H1 (cell line): ENCODE results near the gene PDZRN4. TPM values are rescaled to one million over a fixed set of nuclear protein-coding genes. Genes with fewer than 3 reads are reported as not detected.

Experiments used
- CTCF ChIA-PET: fragments of 300-600 bp; sonication (Branson Sonifier 250); formaldehyde crosslinking; loops from one replicate; lab custom pipeline; 2021; ENCODE audit not compliant: partially characterized antibody; lab: Charles Lee
- POLR2A ChIA-PET: fragments of 300-600 bp; sonication (Branson Sonifier 250); formaldehyde crosslinking; loops from one replicate; lab custom pipeline; 2021; ENCODE audit warnings: inconsistent platforms; ENCODE audit not compliant: partially characterized antibody; lab: Charles Lee
- DNase-seq, 2 experiments: peaks; one replicate each; pipeline versions ENCODE4 v3.0.0 to v3.0.0-alpha.2; 2010 to 2022; ENCODE audit warnings: low spot score in 2 of 2, low read depth in 1 of 2, mixed read lengths in 1 of 2
- FAIRE-seq: peaks from 2 replicates; lab custom pipeline; 2011; peaks lifted over from hg19 to GRCh38; lab: Jason Lieb, UNC
- H2AFZ ChIP-seq: 2 replicates; pipeline ENCODE4 v1.8.1; 2012; ENCODE audit warnings: low read length, inconsistent platforms
- H2AK5ac ChIP-seq: 2 replicates; pipeline ENCODE4 v1.6.1; 2013; ENCODE audit warnings: low read depth, low read length
- H2BK120ac ChIP-seq: replicated peaks from 2 replicates; pipeline ENCODE3; 2013; ENCODE audit warnings: low read depth, low read length, inconsistent platforms
- H2BK12ac ChIP-seq: 2 replicates; pipeline ENCODE4 v1.6.1; 2013; ENCODE audit warnings: low read depth, low read length
- H2BK15ac ChIP-seq: 2 replicates; pipeline ENCODE4 v1.6.1; 2013; ENCODE audit warnings: low read length
- H2BK20ac ChIP-seq: 2 replicates; pipeline ENCODE4 v1.6.1; 2013; ENCODE audit warnings: low read length
- H2BK5ac ChIP-seq: 2 replicates; pipeline ENCODE4 v1.6.1; 2013; ENCODE audit warnings: low read depth, low read length
- H3K14ac ChIP-seq: 2 replicates; pipeline ENCODE4 v1.6.1; 2013; ENCODE audit warnings: inconsistent platforms; ENCODE audit not compliant: insufficient read length
- H3K18ac ChIP-seq: 2 replicates; pipeline ENCODE4 v1.6.1; 2013; ENCODE audit warnings: low read length; ENCODE audit errors: extremely low read depth
- H3K23ac ChIP-seq: 2 replicates; pipeline ENCODE4 v1.6.1; 2013; ENCODE audit warnings: inconsistent platforms; ENCODE audit not compliant: insufficient read length
- H3K23me2 ChIP-seq: 2 replicates; pipeline ENCODE4 v1.6.1; 2013; ENCODE audit warnings: low read depth, low read length
- H3K27ac ChIP-seq: 2 replicates; pipeline ENCODE4 v1.6.1; 2011; ENCODE audit warnings: low read depth, low read length, inconsistent platforms
- H3K27me3 ChIP-seq, 4 experiments: replicated peaks in 1 of 4; 1 replicate in 1 of 4; 2 replicates in 3 of 4; pipeline versions ENCODE4 v1.6.1 to v1.8.1; 2011 to 2013; ENCODE audit warnings: low read length in 3 of 4, mild to moderate bottlenecking in 3 of 4, inconsistent platforms in 2 of 4, mixed read lengths in 2 of 4, moderate library complexity in 1 of 4; ENCODE audit not compliant: control insufficient read depth in 3 of 4, insufficient read depth in 3 of 4; ENCODE audit errors: extremely low read depth in 1 of 4
- H3K36me3 ChIP-seq, 4 experiments: 2 replicates each; pipeline versions ENCODE4 v1.6.1 to v1.8.1; 2011 to 2013; ENCODE audit warnings: mild to moderate bottlenecking in 4 of 4, low read length in 3 of 4, moderate library complexity in 2 of 4, control low read depth in 1 of 4, inconsistent platforms in 1 of 4; ENCODE audit not compliant: insufficient read depth in 4 of 4, control insufficient read depth in 2 of 4
- H3K4ac ChIP-seq: replicated peaks from 2 replicates; pipeline ENCODE3; 2013; ENCODE audit warnings: low read length, low read depth, mixed read lengths, inconsistent platforms; ENCODE audit not compliant: insufficient read length
- H3K4me1 ChIP-seq, 4 experiments: replicated peaks in 1 of 4; 1 replicate in 1 of 4; 2 replicates in 3 of 4; pipeline versions ENCODE4 v1.6.1 to v1.8.1; 2011 to 2013; ENCODE audit warnings: low read length in 3 of 4, inconsistent platforms in 2 of 4, mixed read lengths in 1 of 4; ENCODE audit not compliant: insufficient read depth in 4 of 4, control insufficient read depth in 3 of 4
- H3K4me2 ChIP-seq, 2 experiments: 2 replicates each; pipeline versions ENCODE4 v1.6.1 to v1.8.1; 2011 to 2013; ENCODE audit warnings: low read depth in 2 of 2, low read length in 2 of 2, control low read depth in 1 of 2, inconsistent platforms in 1 of 2, mild to moderate bottlenecking in 1 of 2; ENCODE audit not compliant: insufficient read depth in 1 of 2
- H3K4me3 ChIP-seq, 4 experiments: fragments of 200-600, 300-600 bp in 1 of 4; sonication (generic), shearing (Covaris generic), sonication (Bioruptor Twin) in 1 of 4; 2 replicates each; pipeline versions ENCODE4 v1.5.1 to v1.8.1; 2011 to 2016; ENCODE audit warnings: low read length in 4 of 4, low read depth in 3 of 4, control low read depth in 2 of 4, inconsistent platforms in 2 of 4, mild to moderate bottlenecking in 2 of 4, mixed read lengths in 1 of 4, moderate library complexity in 1 of 4; ENCODE audit not compliant: insufficient read depth in 2 of 4; ENCODE audit errors: extremely low read depth in 1 of 4
- H3K56ac ChIP-seq: replicated peaks from 2 replicates; pipeline ENCODE3; 2013; ENCODE audit warnings: low read depth, mild to moderate bottlenecking, mixed read lengths, low read length, inconsistent platforms; ENCODE audit not compliant: insufficient read length
- H3K79me1 ChIP-seq: 2 replicates; pipeline ENCODE4 v1.6.1; 2013; ENCODE audit warnings: low read depth, low read length, control low read depth
- H3K79me2 ChIP-seq, 2 experiments: 2 replicates each; pipeline versions ENCODE4 v1.6.1 to v1.8.1; 2012 to 2013; ENCODE audit warnings: low read length in 2 of 2, mild to moderate bottlenecking in 2 of 2, inconsistent platforms in 1 of 2; ENCODE audit not compliant: insufficient read depth in 2 of 2, control insufficient read depth in 1 of 2
- H3K9ac ChIP-seq, 4 experiments: replicated peaks in 1 of 4; 1 replicate in 1 of 4; 2 replicates in 3 of 4; pipeline versions ENCODE4 v1.6.1 to v1.8.1; 2011 to 2013; ENCODE audit warnings: low read depth in 3 of 4, low read length in 3 of 4, control low read depth in 2 of 4, mild to moderate bottlenecking in 2 of 4, moderate library complexity in 2 of 4, inconsistent platforms in 1 of 4; ENCODE audit errors: extremely low read depth in 1 of 4
- H3K9me3 ChIP-seq, 2 experiments: 2 replicates each; pipeline versions ENCODE4 v1.6.1 to v1.8.1; 2012 to 2013; ENCODE audit warnings: mild to moderate bottlenecking in 2 of 2, moderate library complexity in 2 of 2, control low read depth in 1 of 2, inconsistent platforms in 1 of 2, low read depth in 1 of 2, low read length in 1 of 2, mixed read lengths in 1 of 2; ENCODE audit not compliant: insufficient read depth in 2 of 2
- H4K20me1 ChIP-seq, 2 experiments: replicated peaks in 1 of 2; 2 replicates each; pipeline versions ENCODE3 to v1.8.1; 2011 to 2013; ENCODE audit warnings: inconsistent platforms in 2 of 2, low read length in 2 of 2, mild to moderate bottlenecking in 1 of 2; ENCODE audit not compliant: insufficient read depth in 2 of 2, control insufficient read depth in 1 of 2
- H4K5ac ChIP-seq: 2 replicates; pipeline ENCODE4 v1.6.1; 2013; ENCODE audit warnings: low read length, low read depth, mixed read lengths, inconsistent platforms; ENCODE audit not compliant: insufficient read length
- H4K8ac ChIP-seq: 2 replicates; pipeline ENCODE4 v1.8.0; 2013; ENCODE audit warnings: mild to moderate bottlenecking, moderate library complexity, low read length, inconsistent platforms; ENCODE audit not compliant: insufficient read depth; ENCODE audit errors: extremely low read depth
- H4K91ac ChIP-seq: replicated peaks from 2 replicates; pipeline ENCODE3; 2013; ENCODE audit warnings: low read length, mixed read lengths, inconsistent platforms; ENCODE audit not compliant: insufficient read length
- BACH1 ChIP-seq: IDR thresholded peaks from 2 replicates; pipeline ENCODE4 v1.6.1; 2012; ENCODE audit warnings: low read length, improper control_type of control experiment
- BRCA1 ChIP-seq: IDR thresholded peaks from 2 replicates; pipeline ENCODE4 v1.6.1; 2012; ENCODE audit warnings: low read depth, low read length, improper control_type of control experiment
- CREB1 ChIP-seq: IDR thresholded peaks from 2 replicates; pipeline ENCODE4 v1.6.1; 2012; ENCODE audit warnings: inconsistent platforms
- FOSL1 ChIP-seq: IDR thresholded peaks from 2 replicates; pipeline ENCODE4 v1.6.1; 2011; ENCODE audit warnings: mild to moderate bottlenecking, low read depth, low read length, moderate library complexity; ENCODE audit not compliant: insufficient read depth
- GABPA ChIP-seq: IDR thresholded peaks from 2 replicates; pipeline ENCODE4 v1.6.1; 2011; ENCODE audit warnings: mild to moderate bottlenecking, low read length, moderate library complexity, borderline replicate concordance; ENCODE audit not compliant: insufficient read depth
- HDAC2 ChIP-seq, 2 experiments: fragments of 300-600 bp in 1 of 2; sonication (generic) in 1 of 2; IDR thresholded peaks; 2 replicates each; pipeline ENCODE4 v1.6.1; 2011 to 2012; ENCODE audit warnings: low read depth in 2 of 2, low read length in 2 of 2, mild to moderate bottlenecking in 2 of 2, moderate library complexity in 2 of 2, borderline replicate concordance in 1 of 2, inconsistent platforms in 1 of 2
- JUN ChIP-seq: IDR thresholded peaks from 2 replicates; pipeline ENCODE4 v1.6.1; 2011; ENCODE audit warnings: low read depth, mild to moderate bottlenecking, improper control_type of control experiment, low read length
- KDM1A ChIP-seq: fragments of 200-600, 300-600 bp; sonication (generic); IDR thresholded peaks from 2 replicates; pipeline ENCODE4 v1.7.1; 2016; ENCODE audit warnings: mild to moderate bottlenecking, low read length, borderline replicate concordance
- KDM5A ChIP-seq: fragments of 200-600 bp; IDR thresholded peaks from 2 replicates; pipeline ENCODE4 v1.7.1; 2012; ENCODE audit warnings: mild to moderate bottlenecking, low read length, inconsistent platforms, mixed read lengths
- NRF1 ChIP-seq: IDR thresholded peaks from 2 replicates; pipeline ENCODE4 v1.6.1; 2011; ENCODE audit warnings: mild to moderate bottlenecking, low read depth, low read length, improper control_type of control experiment
- POLR2A ChIP-seq, 2 experiments: IDR thresholded peaks; 1 replicate in 1 of 2; 2 replicates in 1 of 2; pipeline ENCODE4 v1.6.1; 2011; ENCODE audit warnings: low read depth in 2 of 2, low read length in 2 of 2, mild to moderate bottlenecking in 2 of 2; ENCODE audit errors: control extremely low read depth in 1 of 2
- POLR2AphosphoS5 ChIP-seq: IDR thresholded peaks from 2 replicates; pipeline ENCODE4 v1.6.1; 2011; ENCODE audit warnings: low read depth, low read length
- SP1 ChIP-seq: IDR thresholded peaks from 2 replicates; pipeline ENCODE4 v1.6.1; 2011; ENCODE audit warnings: low read depth, low read length
- WGBS, 2 experiments: shearing (Covaris generic) in 1 of 2; methylation state at CpG; one replicate each; pipeline versions ENCODE4 v1.1.6 to v1.1.7; 2013 to 2015; ENCODE audit warnings: low lambda C conversion rate in 2 of 2, mixed read lengths in 2 of 2, inconsistent platforms in 1 of 2, low coverage in 1 of 2, missing lambda C conversion rate in 1 of 2; ENCODE audit not compliant: insufficient replicate concordance in 2 of 2, insufficient coverage in 1 of 2, insufficient read length in 1 of 2; ENCODE audit errors: extremely low coverage in 1 of 2, missing lambda C conversion rate in 1 of 2; 5-methylcytosine and 5-hydroxymethylcytosine counted together
- polyA plus RNA-seq, 7 experiments: library from polyadenylated mRNA; depleted of rRNA in 3 of 7; stranded (reverse) in 5 of 7; unstranded in 2 of 7; fragments of >200 nt in 5 of 7; fragments of 200-250 nt in 2 of 7; gene quantifications; 1 replicate in 5 of 7; 2 replicates in 1 of 7; 4 replicates in 1 of 7; pipeline versions ENCODE4 v1.2.1 to v1.2.3, GENCODE V29; 2011 to 2013; ENCODE audit warnings: missing spikeins in 2 of 7, mixed read lengths in 2 of 7
- total RNA-seq: library from RNA; stranded (reverse); fragmentation: NEBNext Ultra II Directional; extraction: Animal tissue kit (Norgen Biotek cat#: 25700); gene quantifications from 2 replicates; pipeline ENCODE4 v1.2.1, GENCODE V29; 2021
- TF ChIP-seq, protein P1 (sequence below), 3 experiments: IDR thresholded peaks; 1 replicate in 2 of 3; 2 replicates in 1 of 3; pipeline versions ENCODE4 v1.5.1 to v1.6.1; 2011; ENCODE audit warnings: low read length in 3 of 3, mild to moderate bottlenecking in 3 of 3, inconsistent platforms in 2 of 3, low read depth in 1 of 3, moderate library complexity in 1 of 3; ENCODE audit not compliant: insufficient read depth in 1 of 3; ENCODE audit errors: control extremely low read depth in 1 of 3

PDZRN4 gene
- total and polyA plus RNA-seq, 2 of the 8 experiments (the other 6 are each of a cell fraction or from before 2014, with no cell fraction given) = not detected

DNA sequence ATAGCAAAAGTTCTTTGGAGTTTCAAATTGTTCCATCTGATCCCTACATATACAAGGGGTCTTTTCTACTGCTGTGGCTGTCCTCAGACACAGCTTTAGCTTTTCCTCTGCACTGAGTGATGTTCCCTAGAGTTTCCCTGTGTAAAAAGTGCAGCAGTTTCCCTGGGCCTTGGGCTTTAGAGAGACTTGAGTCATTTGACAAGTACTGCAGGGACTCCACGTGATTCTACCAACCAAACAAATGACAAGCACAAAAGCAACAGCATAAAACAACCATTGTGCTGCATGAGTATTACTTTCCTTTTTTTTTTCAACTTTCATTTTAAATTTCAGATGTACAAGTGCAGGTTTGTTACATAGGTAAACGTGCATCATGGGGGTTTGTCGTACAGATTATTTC is 272.8 kb downstream of the PDZRN4 start:
- Histone ChIP-seq H3K4me3 (no peak overlapping the region), H3K4me1 (no peaks in the 10 kb centered on the region), H4K8ac (no peak overlapping the region), H3K79me1 (no peaks in the 10 kb centered on the region), H3K79me2 (no peaks in the 10 kb centered on the region), H2BK20ac (no peak overlapping the region), H2AK5ac (no peak overlapping the region), H3K4me2 (no peak overlapping the region), H4K20me1 (no peaks in the 10 kb centered on the region), H3K14ac (no peak overlapping the region), H3K27ac (no peak overlapping the region), H3K23ac (no peak overlapping the region), H2BK120ac (no peak overlapping the region), H3K18ac (no peak overlapping the region), H3K23me2 (no peaks in the 10 kb centered on the region), H2AFZ (0 out of 2 replicates have a peak overlapping the region, but pooled peaks have one; percentile 46), H2BK5ac (no peak overlapping the region), H4K91ac (no peak overlapping the region), H3K56ac (no peak overlapping the region), H4K5ac (no peak overlapping the region), H2BK15ac (no peak overlapping the region), H2BK12ac (no peak overlapping the region), H3K27me3 (no peaks in the 10 kb centered on the region), H3K9me3 (no peaks in the 10 kb centered on the region), H3K4ac (no peak overlapping the region), H3K9ac (no peak overlapping the region), H3K36me3 (no peaks in the 10 kb centered on the region)
- WGBS, 2 experiments = 85% methylated on average over 3 of the region's 3 CpGs; no CpG with 5 or more reads in 1 of the 2 experiments
- no peak for DNase-seq
- ChIA-PET CTCF (no interaction called here), POLR2A (no interaction called here)
- no peak for FAIRE-seq
- TF ChIP-seq KDM1A (no peak), POLR2AphosphoS5 (no peak), FOSL1 (no peak), HDAC2 (IDR thresholded peaks at IDR 0.05; ENCODE audit: borderline replicate concordance in 1 of 2, low read depth in 2 of 2, low read length in 2 of 2) (no peak), KDM5A (no peak), JUN (no peak), POLR2A (IDR thresholded peaks at IDR 0.05; ENCODE audit: control extremely low read depth in 1 of 2, low read depth in 2 of 2, low read length in 2 of 2) (no peak), BACH1 (no peak), SP1 (no peak), CREB1 (no peak), GABPA (no peak), BRCA1 (no peak), NRF1 (no peak)
- TF ChIP-seq, protein P1, sequence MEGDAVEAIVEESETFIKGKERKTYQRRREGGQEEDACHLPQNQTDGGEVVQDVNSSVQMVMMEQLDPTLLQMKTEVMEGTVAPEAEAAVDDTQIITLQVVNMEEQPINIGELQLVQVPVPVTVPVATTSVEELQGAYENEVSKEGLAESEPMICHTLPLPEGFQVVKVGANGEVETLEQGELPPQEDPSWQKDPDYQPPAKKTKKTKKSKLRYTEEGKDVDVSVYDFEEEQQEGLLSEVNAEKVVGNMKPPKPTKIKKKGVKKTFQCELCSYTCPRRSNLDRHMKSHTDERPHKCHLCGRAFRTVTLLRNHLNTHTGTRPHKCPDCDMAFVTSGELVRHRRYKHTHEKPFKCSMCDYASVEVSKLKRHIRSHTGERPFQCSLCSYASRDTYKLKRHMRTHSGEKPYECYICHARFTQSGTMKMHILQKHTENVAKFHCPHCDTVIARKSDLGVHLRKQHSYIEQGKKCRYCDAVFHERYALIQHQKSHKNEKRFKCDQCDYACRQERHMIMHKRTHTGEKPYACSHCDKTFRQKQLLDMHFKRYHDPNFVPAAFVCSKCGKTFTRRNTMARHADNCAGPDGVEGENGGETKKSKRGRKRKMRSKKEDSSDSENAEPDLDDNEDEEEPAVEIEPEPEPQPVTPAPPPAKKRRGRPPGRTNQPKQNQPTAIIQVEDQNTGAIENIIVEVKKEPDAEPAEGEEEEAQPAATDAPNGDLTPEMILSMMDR (IDR thresholded peaks at IDR 0.05; ENCODE audit: control extremely low read depth in 1 of 3, insufficient read depth in 1 of 3, low read depth in 1 of 3, low read length in 3 of 3) = no peak
